Erythroblast (primary cell): ENCODE results near the gene SRGAP3.

ENCODE experiments used
- GATA1 ChIP-seq: IDR thresholded peaks from 2 replicates; pipeline ENCODE4 v1.6.1; 2011; ENCODE audit warnings: low read depth, mild to moderate bottlenecking, control low read depth, low read length, moderate library complexity
- POLR2A ChIP-seq: IDR thresholded peaks from 2 replicates; pipeline ENCODE4 v1.6.1; 2011; ENCODE audit warnings: mild to moderate bottlenecking, low read length

DNA sequence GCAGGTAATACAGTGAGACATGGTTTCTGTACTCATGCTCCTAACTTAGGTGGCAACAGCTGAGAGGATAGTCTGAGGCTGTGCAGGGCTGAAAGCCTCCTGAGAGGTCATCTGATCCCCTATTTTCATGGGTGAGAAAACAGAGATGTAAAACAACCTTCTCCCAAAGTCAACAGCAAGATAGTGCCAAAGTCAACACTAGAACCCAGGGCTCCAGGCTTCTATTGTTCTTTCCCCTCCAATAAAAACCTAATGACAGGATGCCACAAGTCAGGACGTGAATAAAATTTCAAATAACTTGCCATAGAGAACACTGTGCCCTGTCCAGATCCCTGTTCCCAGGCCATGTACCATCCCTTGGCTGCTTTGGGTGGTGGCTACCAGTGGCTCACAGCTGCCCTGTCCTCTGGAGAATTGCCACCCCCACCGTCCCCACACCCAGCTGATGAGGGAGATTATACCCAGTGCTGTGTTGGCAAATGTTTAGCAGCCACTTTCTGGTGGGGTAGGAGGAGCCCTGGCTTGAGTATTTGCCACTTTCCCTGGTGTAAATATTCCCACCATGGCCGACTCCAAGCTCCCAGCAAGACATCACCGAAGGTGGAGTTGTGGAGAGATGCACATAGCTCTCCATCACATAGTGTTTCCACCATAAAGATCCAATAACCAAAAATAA is 54.8 kb downstream of the SRGAP3 start:
- no peak for TF ChIP-seq POLR2A
- TF ChIP-seq GATA1 = no peak
